ENCODE results near the gene TMBIM6.

DNA sequence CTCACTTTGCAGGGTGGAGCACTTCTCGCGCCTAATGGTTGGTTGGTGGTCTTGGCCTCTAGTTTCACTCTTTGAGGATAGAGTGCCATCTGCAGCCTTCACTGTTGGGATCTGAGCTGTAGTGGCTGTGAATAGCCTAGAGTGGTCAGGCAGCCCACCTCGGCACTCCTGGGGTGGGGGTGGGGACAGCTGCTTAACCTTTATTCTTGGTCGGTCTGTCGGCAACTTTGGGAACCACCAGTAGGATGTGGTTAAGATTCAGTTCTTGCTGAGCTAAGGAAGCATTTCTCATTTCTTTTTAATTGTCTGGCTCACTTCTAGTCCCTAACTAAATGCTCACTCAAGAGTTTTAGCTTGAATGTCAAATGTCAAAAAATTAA is 21.1 kb downstream of the TMBIM6 start:
- TF ChIP-seq EZH2 (IDR thresholded peaks at IDR 0.05; ENCODE audit: borderline replicate concordance) = no peak
- no peak for TF ChIP-seq CTCF (IDR thresholded peaks at IDR 0.05; ENCODE audit: poor library complexity)
- TF ChIP-seq EZH2phosphoT487 (IDR thresholded peaks at IDR 0.05; ENCODE audit: low read depth, severe bottlenecking, unreplicated experiment) = no peak
